Testis (tissue), 3 donors: ENCODE results near the gene TFDP2. TPM values are rescaled to one million over a fixed set of nuclear protein-coding genes. Genes with fewer than 3 reads are reported as not detected.

Experiments
- DNase-seq: peaks from one replicate; pipeline ENCODE4 v3.0.0-alpha.2; 2019
- H3K27ac ChIP-seq, 2 donors: fragments of 200-600 bp; sonication (generic); one replicate each; pipeline ENCODE4 v1.5.1; 2019
- H3K27me3 ChIP-seq: fragments of 200-600 bp; sonication (generic); one replicate; pipeline ENCODE4 v1.5.1; 2019
- H3K36me3 ChIP-seq: fragments of 200-600 bp; sonication (generic); one replicate; pipeline ENCODE4 v1.5.1; 2017; ENCODE audit warnings: low read depth; ENCODE audit errors: missing control alignments
- H3K4me1 ChIP-seq: fragments of 200-600 bp; sonication (generic); one replicate; pipeline ENCODE4 v1.5.1; 2019
- H3K4me3 ChIP-seq, 2 donors: fragments of 200-600 bp; sonication (generic); one replicate each; pipeline ENCODE4 v1.5.1; 2017 to 2019
- H3K9me3 ChIP-seq: fragments of 200-600 bp; sonication (generic); one replicate; pipeline ENCODE4 v1.5.1; 2017
- POLR2A ChIP-seq: fragments of 450-650 bp; IDR thresholded peaks from one replicate; pipeline ENCODE4 v1.6.1; 2017; ENCODE audit warnings: antibody characterized with exemption, mild to moderate bottlenecking, moderate library complexity
- WGBS, 2 donors: methylation state at CpG; one replicate each; pipeline ENCODE4 v1.1.5; 2018; 5-methylcytosine and 5-hydroxymethylcytosine counted together
- intact Hi-C: fragments of 100-400 bp; cut with DNase I; formaldehyde crosslinking; loops from one replicate; pipeline ENCODE4 v1.15.1; 2023; ENCODE audit warnings: low total_unique reads
- polyA plus RNA-seq: library from polyadenylated mRNA; stranded (reverse); fragments of 350-450 nt; fragmentation: Illumina TruSeq; extraction: RNeasy Lipid Tissue Mini Kit (QIAGEN cat#74804); gene quantifications from one replicate; pipeline ENCODE4 v1.2.3, GENCODE V29; 2014; ENCODE audit warnings: low read depth, low replicate concordance; ENCODE audit not compliant: insufficient read depth
- total RNA-seq, 2 donors: library from RNA; depleted of rRNA; stranded (reverse); fragments of >200 nt; gene quantifications; one replicate each; pipeline ENCODE4 v1.2.3, GENCODE V29; 2016
- TF ChIP-seq, protein P1 (sequence below), 3 experiments: fragments of 450-650 bp in 2 of 3; fragments of 200-600 bp in 1 of 3; sonication (generic) in 1 of 3; IDR thresholded peaks; one replicate each; pipeline ENCODE4 v1.5.1; 2016 to 2019; ENCODE audit warnings: antibody characterized with exemption in 3 of 3, mild to moderate bottlenecking in 2 of 3, moderate library complexity in 1 of 3

Gene TFDP2
- total and polyA plus RNA-seq, 3 donors from 2014 or later = 110 to 168 (median 152) TPM

DNA sequence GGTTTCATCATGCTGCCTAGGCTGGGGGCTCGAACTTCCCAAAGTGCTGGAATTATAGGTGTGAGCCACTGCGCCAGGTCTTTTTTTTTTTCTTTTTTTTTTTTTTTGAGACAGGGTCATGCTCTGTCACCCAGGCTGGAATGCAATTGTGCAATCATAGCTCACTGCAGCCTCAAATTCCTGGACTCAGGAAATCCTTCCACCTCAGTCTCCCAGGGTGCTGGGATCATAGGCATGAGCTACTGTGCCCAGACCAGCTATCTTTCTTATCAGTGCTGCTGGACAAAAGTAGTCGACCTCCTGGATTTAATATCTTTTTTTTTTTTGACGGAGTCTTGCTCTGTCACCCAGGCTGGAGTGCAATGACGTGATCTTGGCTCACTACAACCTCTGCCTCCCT lies 60.8 kb downstream of the TFDP2 start:
- H3K36me3 ChIP-seq = no peaks in the 10 kb centered on the region
- intact Hi-C loops = no loop called here
- no peak for DNase-seq
- H3K4me3 ChIP-seq = no peak overlapping the region
- TF ChIP-seq POLR2A = no peak
- TF ChIP-seq, protein P1, sequence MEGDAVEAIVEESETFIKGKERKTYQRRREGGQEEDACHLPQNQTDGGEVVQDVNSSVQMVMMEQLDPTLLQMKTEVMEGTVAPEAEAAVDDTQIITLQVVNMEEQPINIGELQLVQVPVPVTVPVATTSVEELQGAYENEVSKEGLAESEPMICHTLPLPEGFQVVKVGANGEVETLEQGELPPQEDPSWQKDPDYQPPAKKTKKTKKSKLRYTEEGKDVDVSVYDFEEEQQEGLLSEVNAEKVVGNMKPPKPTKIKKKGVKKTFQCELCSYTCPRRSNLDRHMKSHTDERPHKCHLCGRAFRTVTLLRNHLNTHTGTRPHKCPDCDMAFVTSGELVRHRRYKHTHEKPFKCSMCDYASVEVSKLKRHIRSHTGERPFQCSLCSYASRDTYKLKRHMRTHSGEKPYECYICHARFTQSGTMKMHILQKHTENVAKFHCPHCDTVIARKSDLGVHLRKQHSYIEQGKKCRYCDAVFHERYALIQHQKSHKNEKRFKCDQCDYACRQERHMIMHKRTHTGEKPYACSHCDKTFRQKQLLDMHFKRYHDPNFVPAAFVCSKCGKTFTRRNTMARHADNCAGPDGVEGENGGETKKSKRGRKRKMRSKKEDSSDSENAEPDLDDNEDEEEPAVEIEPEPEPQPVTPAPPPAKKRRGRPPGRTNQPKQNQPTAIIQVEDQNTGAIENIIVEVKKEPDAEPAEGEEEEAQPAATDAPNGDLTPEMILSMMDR (IDR thresholded peaks at IDR 0.05) = no peak
- 78 to 89% methylated on average over 5 of the region's 5 CpGs for WGBS, 2 donors
- H3K27ac ChIP-seq = no peak overlapping the region
- no peaks in the 10 kb centered on the region for H3K4me1 ChIP-seq
- H3K27me3 ChIP-seq = no peaks in the 10 kb centered on the region
- H3K9me3 ChIP-seq = no peaks in the 10 kb centered on the region

DNA sequence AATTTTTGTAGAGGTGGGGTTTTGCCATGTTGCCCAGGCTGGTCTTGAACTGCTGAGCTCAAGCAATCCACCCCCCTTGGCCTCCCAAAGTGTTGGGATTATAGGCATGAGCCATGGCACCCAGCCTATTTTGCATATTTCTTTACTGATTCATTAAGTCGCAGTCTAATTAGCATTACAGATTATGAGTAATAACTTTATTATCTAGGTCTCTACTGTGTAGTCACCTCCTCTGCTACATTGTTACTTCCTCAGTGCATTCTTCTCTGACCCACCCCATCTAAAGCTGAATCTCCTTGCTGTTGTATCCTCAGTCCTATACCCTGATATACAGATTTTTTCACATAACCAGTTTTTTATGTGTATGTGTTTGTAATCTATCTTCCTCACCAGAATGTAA lies 61.7 kb downstream of the TFDP2 start:
- 65 to 67% methylated on average over 1 of the region's 1 CpG for WGBS, 2 donors
- Histone ChIP-seq H3K9me3 (no peaks in the 10 kb centered on the region), H3K4me1 (no peaks in the 10 kb centered on the region), H3K4me3 (no peak overlapping the region), H3K27ac (no peak overlapping the region), H3K36me3 (no peaks in the 10 kb centered on the region), H3K27me3 (no peaks in the 10 kb centered on the region)
- intact Hi-C loops = no loop called here
- TF ChIP-seq, protein P1 (IDR thresholded peaks at IDR 0.05) = no peak
- no peak for TF ChIP-seq POLR2A
- no peak for DNase-seq

DNA sequence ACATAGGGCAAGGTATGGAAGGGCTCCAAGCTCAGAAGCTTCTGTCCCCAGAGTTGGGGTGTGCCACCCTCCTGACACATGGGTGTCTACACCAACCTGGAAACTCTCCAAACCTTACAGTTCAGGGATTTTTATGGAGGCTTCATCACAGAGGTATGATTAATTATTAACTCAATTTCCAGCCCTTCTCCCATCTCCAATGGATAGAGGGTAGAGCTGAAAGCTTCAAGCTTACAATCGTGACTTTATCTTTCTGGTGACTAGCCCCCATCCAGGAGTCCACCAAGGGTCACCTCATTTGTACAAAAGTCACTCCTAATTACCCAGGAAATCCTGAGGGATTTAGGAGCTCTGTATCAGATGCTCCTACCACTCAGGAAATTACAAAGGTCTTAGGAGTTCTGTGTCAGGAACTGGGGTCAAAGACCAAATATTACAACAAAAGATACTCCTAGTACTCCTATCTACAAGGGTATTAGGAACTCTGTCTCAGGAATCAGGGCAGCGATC lies 62.7 kb downstream of the TFDP2 start:
- no peak for DNase-seq
- H3K9me3 ChIP-seq = no peaks in the 10 kb centered on the region
- H3K27ac ChIP-seq = no peak overlapping the region
- H3K36me3 ChIP-seq = no peaks in the 10 kb centered on the region
- 76 to 83% methylated on average over 2 of the region's 2 CpGs for WGBS, 2 donors
- H3K4me3 ChIP-seq = no peak overlapping the region
- intact Hi-C loops = no loop called here
- no peaks in the 10 kb centered on the region for H3K4me1 ChIP-seq
- H3K27me3 ChIP-seq = no peaks in the 10 kb centered on the region
- TF ChIP-seq, protein P1 (IDR thresholded peaks at IDR 0.05) = no peak
- TF ChIP-seq POLR2A = no peak

DNA sequence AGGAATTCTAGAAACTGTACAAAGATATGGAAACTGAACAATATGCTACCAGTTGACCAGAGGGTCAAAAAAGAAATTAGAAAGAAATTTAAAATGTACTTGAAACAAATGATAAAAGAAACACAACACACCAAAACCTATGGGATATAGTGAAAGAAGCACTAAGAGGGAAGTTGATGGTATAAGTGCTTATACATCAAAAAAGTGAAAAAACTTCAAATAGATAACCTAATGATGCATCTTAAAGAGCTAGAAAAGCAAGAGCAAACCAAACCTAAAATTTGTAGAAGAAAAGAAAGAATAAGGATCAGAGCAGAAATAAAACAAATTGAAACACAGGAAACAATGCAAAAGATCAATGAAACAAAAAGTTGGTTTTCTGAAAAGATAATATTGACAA lies 68.2 kb downstream of the TFDP2 start:
- H3K9me3 ChIP-seq = no peaks in the 10 kb centered on the region
- no peaks in the 10 kb centered on the region for H3K27me3 ChIP-seq
- H3K36me3 ChIP-seq = no peaks in the 10 kb centered on the region
- TF ChIP-seq, protein P1 (IDR thresholded peaks at IDR 0.05) = no peak
- no peak for TF ChIP-seq POLR2A
- no peak for DNase-seq
- intact Hi-C loops = no loop called here
- no peak overlapping the region for H3K27ac ChIP-seq
- H3K4me3 ChIP-seq = no peak overlapping the region
- H3K4me1 ChIP-seq = no peaks in the 10 kb centered on the region

DNA sequence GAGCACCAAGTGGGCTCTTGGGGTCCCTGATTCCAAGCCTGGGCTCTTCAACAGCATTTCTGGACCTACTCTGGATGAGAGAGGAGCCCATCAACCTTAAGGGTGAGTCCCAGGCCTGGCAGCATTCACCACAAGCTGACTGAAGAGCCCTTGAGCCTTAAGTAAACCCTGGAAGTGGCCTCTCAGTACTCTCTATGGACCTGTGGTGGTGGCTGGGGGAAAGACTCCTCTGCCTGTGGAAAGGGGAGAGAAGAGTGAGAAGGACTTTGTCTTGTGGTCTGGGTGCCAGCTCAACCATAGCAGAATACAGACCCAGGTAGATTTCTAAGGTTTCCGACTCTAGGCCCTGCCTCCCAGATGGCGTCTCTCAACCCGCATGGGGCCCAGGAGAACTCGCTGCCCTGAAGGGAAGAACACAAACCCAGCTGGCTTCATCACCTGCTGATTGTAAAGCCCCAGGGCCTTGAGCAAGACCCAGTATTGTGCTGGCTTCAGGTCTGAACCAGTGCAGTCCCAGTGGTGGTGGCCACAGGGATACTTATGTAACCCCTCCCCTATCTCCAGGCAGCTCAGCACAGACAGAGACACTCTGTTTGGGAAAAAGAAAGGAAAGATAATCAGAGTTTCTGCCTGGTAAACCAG lies 71.4 kb downstream of the TFDP2 start:
- TF ChIP-seq, protein P1 (IDR thresholded peaks at IDR 0.05) = no peak
- TF ChIP-seq POLR2A = no peak
- Histone ChIP-seq H3K27me3 (no peaks in the 10 kb centered on the region), H3K9me3 (no peaks in the 10 kb centered on the region), H3K4me1 (no peaks in the 10 kb centered on the region), H3K4me3 (no peak overlapping the region), H3K36me3 (no peaks in the 10 kb centered on the region), H3K27ac (no peak overlapping the region)
- intact Hi-C loops = no loop called here
- no peak for DNase-seq
- 90 to 96% methylated on average over 4 of the region's 4 CpGs for WGBS, 2 donors
